KMS-11 (cell line): ENCODE results near the gene TGFBR1.

Experiments used
- H2AFZ ChIP-seq: fragments of 200-600 bp; sonication (generic); 2 replicates; pipeline ENCODE4 v1.6.1; 2016; ENCODE audit warnings: antibody characterized with exemption, mixed run types, low read depth
- H3K27ac ChIP-seq: fragments of 200-600 bp; sonication (generic); 2 replicates; pipeline ENCODE4 v1.6.1; 2016; ENCODE audit warnings: mild to moderate bottlenecking, mixed run types
- H3K27me3 ChIP-seq: fragments of 200-600 bp; sonication (generic); 2 replicates; pipeline ENCODE4 v1.6.1; 2017; ENCODE audit warnings: mild to moderate bottlenecking, low read depth, mixed run types, moderate library complexity; ENCODE audit not compliant: insufficient read depth
- H3K36me3 ChIP-seq: fragments of 200-600 bp; sonication (generic); 2 replicates; pipeline ENCODE4 v1.6.1; 2017; ENCODE audit warnings: mild to moderate bottlenecking, mixed run types; ENCODE audit not compliant: insufficient read depth
- H3K4me1 ChIP-seq: fragments of 200-600 bp; sonication (generic); 2 replicates; pipeline ENCODE4 v1.6.1; 2016; ENCODE audit warnings: mild to moderate bottlenecking, low read depth, mixed run types; ENCODE audit not compliant: poor library complexity, severe bottlenecking
- H3K4me2 ChIP-seq: fragments of 200-600 bp; sonication (generic); 2 replicates; pipeline ENCODE4 v1.7.0; 2016; ENCODE audit warnings: mild to moderate bottlenecking, mixed run types
- H3K4me3 ChIP-seq: fragments of 200-600 bp; sonication (generic); IDR thresholded peaks from 2 replicates; pipeline ENCODE4 v1.6.1; 2017; ENCODE audit warnings: low read depth, low read length, mixed read lengths; ENCODE audit not compliant: insufficient read depth
- H3K79me2 ChIP-seq: fragments of 200-600 bp; sonication (generic); 2 replicates; pipeline ENCODE4 v1.6.1; 2016; ENCODE audit warnings: low read depth, mixed run types; ENCODE audit not compliant: insufficient read depth
- H3K9ac ChIP-seq: fragments of 200-600 bp; sonication (generic); 2 replicates; pipeline ENCODE4 v1.6.1; 2016; ENCODE audit warnings: mild to moderate bottlenecking, mixed run types
- H4K20me1 ChIP-seq: fragments of 200-600 bp; sonication (generic); 2 replicates; pipeline ENCODE4 v1.6.1; 2016; ENCODE audit warnings: mild to moderate bottlenecking, mixed run types; ENCODE audit not compliant: insufficient read depth
- CTCF ChIP-seq: fragments of 200-600 bp; sonication (generic); conservative IDR thresholded peaks from 2 replicates; pipeline ENCODE4 v1.6.1; 2017; ENCODE audit warnings: low read depth, mild to moderate bottlenecking, antibody characterized with exemption, low read length, moderate library complexity, mixed read lengths

Gene TGFBR1

GRCh38 chr9:99087462-99087861, 17.5 kb upstream of the TGFBR1 start:
- no peaks in the 10 kb centered on the region for H3K36me3 ChIP-seq
- H3K79me2 ChIP-seq = no peaks in the 10 kb centered on the region
- H3K4me1 ChIP-seq = no peaks in the 10 kb centered on the region
- H3K9ac ChIP-seq = no peak overlapping the region
- TF ChIP-seq CTCF = no peak
- no peak overlapping the region for H2AFZ ChIP-seq
- no peak overlapping the region for H3K27ac ChIP-seq
- H3K27me3 ChIP-seq = no peaks in the 10 kb centered on the region
- H3K4me2 ChIP-seq = no peak overlapping the region
- H4K20me1 ChIP-seq = no peaks in the 10 kb centered on the region
- no peak overlapping the region for H3K4me3 ChIP-seq

- Histone ChIP-seq H2AFZ (no peak overlapping the region), H3K4me2 (no peak overlapping the region), H3K9ac (no peak overlapping the region), H3K79me2 (no peaks in the 10 kb centered on the region), H3K4me3 (no peak overlapping the region), H3K4me1 (no peaks in the 10 kb centered on the region), H3K27ac (no peak overlapping the region), H4K20me1 (no peaks in the 10 kb centered on the region), H3K36me3 (no peaks in the 10 kb centered on the region), H3K27me3 (no peaks in the 10 kb centered on the region)
- TF ChIP-seq CTCF = no peak
Measured at GRCh38 chr9:99090336-99091130, 14.4 kb upstream of the TGFBR1 start.

- Histone ChIP-seq H2AFZ (no peak overlapping the region), H3K36me3 (no peaks in the 10 kb centered on the region), H3K4me3 (no peak overlapping the region), H3K79me2 (no peaks in the 10 kb centered on the region), H3K4me1 (no peaks in the 10 kb centered on the region), H3K27ac (no peak overlapping the region), H4K20me1 (no peaks in the 10 kb centered on the region), H3K9ac (no peak overlapping the region), H3K27me3 (no peaks in the 10 kb centered on the region), H3K4me2 (no peak overlapping the region)
- TF ChIP-seq CTCF = no peak
Measured at GRCh38 chr9:99092643-99093491, 12.0 kb upstream of the TGFBR1 start.

- Histone ChIP-seq H3K27ac (no peak overlapping the region), H3K9ac (no peak overlapping the region), H2AFZ (no peak overlapping the region), H3K4me1 (no peaks in the 10 kb centered on the region), H3K4me2 (no peak overlapping the region), H3K36me3 (no peaks in the 10 kb centered on the region), H4K20me1 (no peaks in the 10 kb centered on the region), H3K27me3 (no peaks in the 10 kb centered on the region), H3K79me2 (no peaks in the 10 kb centered on the region), H3K4me3 (no peak overlapping the region)
- no peak for TF ChIP-seq CTCF
Measured at GRCh38 chr9:99093492-99093791, 11.5 kb upstream of the TGFBR1 start.
